Ecto neural progenitor cell (in vitro differentiated cells): Measurements from ENCODE around the gene KLHL13.

Experiments
- DNase-seq: peaks from one replicate; pipeline ENCODE4 v3.0.0-alpha.2; 2018; ENCODE audit warnings: low spot score

The KLHL13 gene

GRCh38 chrX:117860517-117860916 lies 256.1 kb downstream of the KLHL13 start:
- DNase-seq = no peak

- no peak for DNase-seq
Observed at GRCh38 chrX:117854806-117855205, 261.8 kb downstream of the KLHL13 start.

- no peak for DNase-seq
Observed at GRCh38 chrX:117851025-117851424, 265.6 kb downstream of the KLHL13 start.
